T follicular helper cell (primary cell): ENCODE measurements around the gene PCSK2.

Experiments used
- DNase-seq: peaks from one replicate; pipeline ENCODE4 v3.0.0-alpha.2; 2020; ENCODE audit warnings: low read depth

PCSK2 gene

GRCh38 chr20:17446171-17446570 is 219.3 kb downstream of the PCSK2 start:
- DNase-seq, result no peak

DNA sequence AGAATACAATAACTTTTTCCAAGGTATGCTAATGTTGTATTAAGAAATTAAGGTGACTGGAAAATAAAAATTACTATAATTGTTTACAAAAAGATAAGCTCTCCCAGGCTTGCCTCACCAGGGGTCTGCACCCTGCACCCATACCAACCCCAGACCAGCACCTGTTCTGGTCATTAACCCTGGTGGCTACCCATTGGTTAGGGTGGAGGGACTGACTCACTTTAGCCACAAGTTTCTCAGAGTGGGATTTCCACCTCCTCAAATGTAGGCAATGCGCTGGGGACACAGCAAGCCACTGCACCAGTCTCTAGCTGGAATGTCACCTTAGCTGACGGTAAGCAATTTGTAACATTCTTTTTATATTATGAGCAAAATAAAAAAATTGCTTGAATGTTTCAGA is 221.2 kb downstream of the PCSK2 start:
- DNase-seq, result no peak

- no peak for DNase-seq
These were observed 222.2 kb downstream of the PCSK2 start for GRCh38 chr20:17449031-17449430.

DNA sequence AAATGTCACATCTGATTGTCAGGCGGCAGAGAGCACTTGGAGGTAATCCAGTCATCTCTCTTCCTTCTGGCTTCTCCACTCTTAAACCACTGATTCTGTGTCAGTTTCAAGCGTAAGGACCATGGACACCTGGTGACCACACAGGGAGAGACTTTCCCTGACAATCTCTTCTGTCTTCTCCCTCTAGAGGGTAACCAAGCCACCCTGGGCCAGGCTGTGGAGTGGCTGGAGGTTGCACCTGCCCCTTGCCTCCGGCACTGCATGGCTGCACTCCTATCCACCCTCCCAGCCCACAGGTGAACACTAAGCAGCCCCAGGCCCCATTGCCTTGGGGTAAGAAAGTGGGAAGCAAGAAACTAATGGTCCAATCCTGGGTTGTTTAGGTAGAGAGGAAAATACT is 225.6 kb downstream of the PCSK2 start:
- DNase-seq, result no peak

DNA sequence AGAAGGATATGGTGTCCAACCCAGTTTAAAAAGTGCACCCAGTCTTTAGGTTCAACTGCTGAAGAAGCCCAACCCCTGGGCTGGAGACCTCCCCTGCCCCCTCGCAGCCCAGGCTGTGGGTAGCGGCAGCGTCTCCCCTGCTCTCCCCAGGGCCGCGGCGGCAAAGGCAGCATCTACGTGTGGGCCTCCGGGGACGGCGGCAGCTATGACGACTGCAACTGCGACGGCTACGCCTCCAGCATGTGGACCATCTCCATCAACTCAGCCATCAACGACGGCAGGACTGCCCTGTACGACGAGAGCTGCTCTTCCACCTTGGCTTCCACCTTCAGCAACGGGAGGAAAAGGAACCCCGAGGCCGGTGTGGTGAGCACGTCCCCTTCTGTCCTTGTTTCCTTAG is 226.8 kb downstream of the PCSK2 start:
- DNase-seq, result no peak

- no peak for DNase-seq
These were observed 229.4 kb downstream of the PCSK2 start for GRCh38 chr20:17456279-17456678.

DNA sequence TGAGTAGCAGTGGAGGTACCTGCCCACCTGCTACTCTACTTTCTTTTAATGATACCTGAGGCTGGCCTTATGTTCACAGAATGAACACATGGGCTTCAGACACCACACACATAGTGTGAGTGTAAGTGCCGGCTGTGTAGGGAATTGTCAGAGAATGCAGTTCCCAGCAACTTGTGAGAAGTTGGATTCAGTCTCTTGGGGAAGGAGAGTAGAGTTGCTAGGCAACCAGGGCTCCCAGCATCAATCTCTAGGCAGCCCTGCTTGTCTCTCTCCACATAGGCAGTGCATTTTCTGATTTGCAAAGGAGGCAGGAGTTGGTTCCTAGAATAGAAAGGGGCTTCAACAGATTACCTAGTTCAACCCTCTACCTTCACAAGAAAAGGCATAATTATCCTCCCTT is 230.2 kb downstream of the PCSK2 start:
- DNase-seq, result no peak

- no peak for DNase-seq
These were observed 230.8 kb downstream of the PCSK2 start for GRCh38 chr20:17457588-17458190.

DNA sequence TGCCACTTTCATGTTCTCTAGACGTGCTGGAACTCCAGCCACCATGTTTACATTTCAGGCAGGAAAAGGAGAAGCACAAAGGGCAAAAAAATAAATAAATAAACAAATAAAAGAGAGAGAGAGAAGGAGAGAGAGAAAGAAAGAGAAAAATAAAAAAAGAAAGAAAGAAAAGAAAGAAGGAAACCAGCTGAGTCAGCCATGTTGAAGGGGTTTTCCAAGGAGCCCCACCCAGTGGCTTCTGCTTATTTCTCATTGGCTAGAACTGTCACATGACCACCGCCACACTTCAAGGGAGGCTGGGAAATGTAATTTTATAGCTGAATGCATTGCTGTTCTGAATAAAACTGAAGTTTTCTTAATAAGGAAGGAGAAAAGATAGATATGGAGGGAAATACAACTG is 233.3 kb downstream of the PCSK2 start:
- DNase-seq, result no peak

- DNase-seq, result no peak
These were observed 235.1 kb downstream of the PCSK2 start for GRCh38 chr20:17461941-17462340.

- no peak for DNase-seq
These were observed 236.9 kb downstream of the PCSK2 start for GRCh38 chr20:17463711-17464110.

- no peak for DNase-seq
These were observed 238.4 kb downstream of the PCSK2 start for GRCh38 chr20:17465236-17465635.

GRCh38 chr20:17466641-17467040 is 239.8 kb downstream of the PCSK2 start:
- no peak for DNase-seq

DNA sequence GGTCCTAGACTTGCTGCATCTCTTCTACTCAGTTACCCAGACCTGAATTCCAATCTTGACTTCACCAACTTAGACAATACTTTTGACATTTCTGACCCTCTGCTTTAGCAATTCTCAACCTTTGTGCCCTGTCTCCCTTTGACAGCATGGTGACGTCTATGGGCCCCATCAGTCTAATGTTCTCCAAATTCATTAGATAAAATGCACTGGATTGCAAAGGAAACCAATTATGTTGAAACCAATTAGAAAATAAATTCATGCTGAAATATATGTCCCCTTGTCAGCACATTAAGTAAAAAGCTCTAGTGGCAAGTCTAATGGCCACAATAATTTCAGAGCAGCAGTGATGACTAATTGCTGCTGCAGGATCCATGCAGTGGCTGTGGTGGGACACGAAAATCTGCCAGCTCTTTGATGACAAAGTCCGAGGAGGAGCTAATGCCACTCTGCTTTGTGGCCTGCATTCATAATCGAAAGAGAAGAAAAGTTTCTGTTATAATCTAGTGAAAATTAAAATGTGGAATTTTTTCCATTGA is 240.3 kb downstream of the PCSK2 start:
- DNase-seq, result no peak

- no peak for DNase-seq
These were observed 241.4 kb downstream of the PCSK2 start for GRCh38 chr20:17468073-17468840.

GRCh38 chr20:17469246-17470030 is 242.6 kb downstream of the PCSK2 start:
- DNase-seq, result no peak

- DNase-seq, result no peak
These were observed 243.7 kb downstream of the PCSK2 start for GRCh38 chr20:17470521-17470920.

DNA sequence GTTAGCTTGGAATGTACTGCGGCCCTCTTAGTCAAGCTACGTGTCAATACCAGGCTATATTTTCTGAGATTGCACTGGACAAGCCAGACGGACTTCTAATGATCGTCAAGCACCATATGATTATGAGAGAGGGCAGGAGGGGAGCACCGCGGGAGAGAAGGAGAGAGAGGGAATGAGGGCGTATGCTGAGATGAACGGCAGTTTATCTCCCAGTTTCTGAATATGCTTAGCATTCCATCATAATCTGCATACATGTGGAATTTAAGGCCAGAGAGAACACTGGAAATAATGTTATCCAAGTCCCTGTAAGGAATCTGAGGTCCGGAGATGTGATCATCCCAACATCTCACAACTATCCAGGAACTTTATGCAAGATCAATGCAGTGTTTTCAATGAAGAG is 244.1 kb downstream of the PCSK2 start:
- no peak for DNase-seq

DNA sequence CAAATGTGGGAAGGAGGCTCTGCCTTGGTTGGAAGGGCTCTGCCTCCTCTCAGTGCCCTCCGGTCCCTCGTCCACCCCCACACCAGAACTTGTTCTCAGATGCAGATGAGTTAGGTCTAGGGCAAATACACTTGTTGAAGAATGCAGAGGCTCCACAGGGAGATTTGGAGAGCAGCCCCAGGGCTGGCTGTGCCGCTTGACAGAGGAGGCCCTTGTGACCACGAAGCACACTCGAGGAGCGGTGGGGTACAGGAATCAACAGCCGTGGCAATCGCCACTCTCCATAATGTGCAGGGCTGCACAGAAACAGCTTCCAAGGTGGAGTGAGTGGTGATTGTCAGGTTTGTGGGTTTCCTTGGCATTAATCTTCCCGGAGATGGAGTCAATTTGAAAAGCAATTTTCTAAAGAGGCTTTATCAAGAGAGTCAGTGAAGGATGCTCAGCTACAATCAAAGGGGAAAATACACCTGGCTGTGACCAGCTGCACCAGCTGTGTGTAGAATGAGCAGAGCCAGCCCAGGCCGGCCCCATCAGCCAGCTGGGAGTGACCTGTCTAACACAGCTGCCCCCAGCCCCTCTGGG is 244.9 kb downstream of the PCSK2 start:
- DNase-seq, result no peak

DNA sequence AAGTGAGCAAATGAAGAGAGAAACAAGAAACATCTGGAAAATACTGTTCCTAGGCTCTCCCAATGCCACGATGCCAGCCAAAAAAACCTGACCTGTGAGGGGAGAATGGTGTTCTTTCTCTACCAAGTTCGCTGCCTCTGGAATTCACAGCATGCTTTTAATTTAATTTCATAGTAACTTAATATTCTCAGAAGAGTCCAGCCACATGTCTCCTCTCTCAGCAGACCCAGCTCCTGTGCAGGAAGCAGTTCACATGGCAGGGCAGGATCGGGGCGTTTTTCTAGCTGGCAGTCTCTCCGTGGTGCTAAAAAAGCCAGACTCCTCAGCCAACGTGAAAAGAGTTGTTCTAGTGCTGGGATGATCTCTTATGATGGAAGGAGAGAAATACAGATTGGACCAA is 246.8 kb downstream of the PCSK2 start:
- no peak for DNase-seq

DNA sequence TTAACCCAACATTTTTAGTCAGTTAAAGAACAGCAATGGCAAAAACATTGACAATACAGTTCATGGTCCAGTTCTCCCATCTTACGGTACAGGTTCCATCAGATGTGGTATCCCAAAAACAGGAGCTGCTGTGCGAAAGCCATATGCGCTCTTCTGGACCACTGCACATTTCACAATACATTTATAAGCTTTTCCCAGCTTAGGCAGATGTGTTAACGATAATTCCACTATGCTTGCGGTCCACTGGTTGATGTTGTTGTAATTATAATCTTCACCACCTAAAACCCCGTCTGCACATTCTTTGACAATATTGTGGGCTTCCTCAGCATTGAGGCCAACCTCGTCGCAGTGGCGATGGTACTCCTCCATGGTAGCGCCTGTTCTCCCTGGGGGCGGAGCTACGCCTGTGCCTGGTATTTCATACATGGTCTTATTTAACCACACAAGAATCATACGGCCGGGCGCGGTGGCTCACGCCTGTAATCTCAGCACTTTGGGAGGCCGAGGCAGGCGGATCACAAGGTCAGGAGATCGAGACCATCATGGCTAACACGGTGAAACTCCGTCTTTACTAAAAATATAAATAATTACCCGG is 252.3 kb downstream of the PCSK2 start:
- DNase-seq, result no peak

DNA sequence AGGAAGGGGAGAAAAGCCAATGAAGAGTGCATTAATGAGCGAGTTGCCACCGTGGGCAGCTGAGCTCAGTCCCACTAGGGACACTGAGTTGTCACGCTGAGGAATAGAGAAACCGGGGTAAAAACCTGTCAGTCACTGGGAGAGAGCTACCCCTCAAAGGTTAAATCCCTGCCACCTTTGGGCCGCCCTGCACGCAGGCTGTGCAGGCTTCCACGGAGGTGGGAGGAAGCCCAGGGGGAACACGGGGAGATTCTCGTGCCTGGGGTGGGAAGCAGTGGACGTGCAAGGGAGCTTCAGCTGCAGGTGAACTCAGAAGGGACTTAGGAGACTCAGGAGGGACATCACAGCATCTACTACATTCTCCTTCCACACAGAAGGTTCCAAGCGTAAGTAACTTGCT is 253.9 kb downstream of the PCSK2 start:
- no peak for DNase-seq
